Measurements from ENCODE around the gene CCDC88B. TPM values are rescaled to one million over a fixed set of nuclear protein-coding genes. Genes with fewer than 3 reads are reported as not detected.

Gene CCDC88B
- total and polyA plus RNA-seq, 2 of the 8 experiments (the other 6 are each of a cell fraction or from before 2014, with no cell fraction given): 5.9 to 12.5 TPM

DNA sequence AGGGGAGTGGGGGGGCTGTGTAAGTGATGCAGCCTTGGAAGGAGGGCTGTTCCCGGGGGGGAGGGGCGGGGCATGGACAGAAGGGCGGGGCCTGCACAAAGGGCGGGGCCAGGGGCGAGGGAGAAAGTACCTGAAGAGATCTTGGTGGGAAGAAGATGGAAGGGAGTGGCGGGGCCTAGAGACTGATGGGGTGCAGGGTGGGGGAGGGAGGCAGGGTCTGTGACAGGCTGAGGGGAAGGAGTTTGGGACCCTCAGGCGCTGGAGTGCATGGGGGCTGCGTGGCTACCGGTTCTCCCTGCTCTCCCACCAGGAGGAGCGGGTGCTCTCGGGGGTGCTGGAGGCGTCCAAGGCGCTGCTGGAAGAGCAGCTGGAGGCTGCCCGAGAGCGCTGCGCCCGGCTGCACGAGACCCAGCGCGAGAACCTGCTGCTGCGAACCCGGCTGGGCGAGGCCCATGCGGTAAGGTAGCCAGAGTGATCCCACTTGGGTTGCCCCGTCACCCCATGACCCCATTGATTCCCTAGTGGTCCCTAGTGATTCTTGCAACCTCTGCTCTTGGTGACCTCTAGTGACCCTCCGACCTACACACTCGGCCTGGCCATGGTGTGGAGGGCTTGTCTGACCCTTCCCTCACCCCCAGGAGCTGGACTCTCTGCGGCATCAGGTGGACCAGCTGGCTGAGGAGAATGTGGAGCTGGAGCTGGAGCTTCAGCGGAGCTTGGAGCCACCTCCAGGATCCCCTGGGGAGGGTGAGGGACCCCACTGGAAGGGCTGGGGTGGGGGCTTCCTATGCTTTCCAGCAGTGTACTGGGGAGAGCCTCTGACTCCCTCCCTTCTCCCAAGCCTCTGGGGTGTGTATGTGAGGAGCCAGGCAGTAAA lies 3.1 kb downstream of the CCDC88B start (continued):
- no peak for TF ChIP-seq KDM5A (IDR thresholded peaks at IDR 0.05; ENCODE audit: low read length)
- TF ChIP-seq BACH1 (IDR thresholded peaks at IDR 0.05; ENCODE audit: low read length): no peak
- no peak for TF ChIP-seq TAF7 (optimal IDR thresholded peaks at IDR 0.05; ENCODE audit: borderline replicate concordance, low read depth, low read length)

Measured in H1 (cell line).